Uterus (tissue), 2 donors: Measurements from ENCODE around the gene VPS9D1.

ENCODE experiments used
- CTCF ChIP-seq, 4 experiments: fragments of 200-600 bp in 2 of 4; fragments of 450-650 bp in 2 of 4; sonication (generic) in 2 of 4; IDR thresholded peaks; one replicate each; pipeline ENCODE4 v1.5.1; 2016 to 2019; ENCODE audit warnings: antibody characterized with exemption in 4 of 4, mild to moderate bottlenecking in 2 of 4, moderate library complexity in 1 of 4
- POLR2A ChIP-seq, 2 donors: fragments of 450-650 bp; IDR thresholded peaks; one replicate each; pipeline ENCODE4 v1.6.1; 2016; ENCODE audit warnings: antibody characterized with exemption in 2 of 2, mild to moderate bottlenecking in 1 of 2, moderate library complexity in 1 of 2

- TF ChIP-seq CTCF (IDR thresholded peaks at IDR 0.05), result no peak
- no peak for TF ChIP-seq POLR2A (IDR thresholded peaks at IDR 0.05)
Measured at GRCh38 chr16:89707695-89708094, 13.0 kb downstream of the VPS9D1 start.
